Immature natural killer cell (primary cell): ENCODE measurements around the gene CSRNP3. TPM values are rescaled to one million over a fixed set of nuclear protein-coding genes. Genes with fewer than 3 reads are reported as not detected.
A peak's percentile ranks its signal among the peaks of the same experiment; 100 is the strongest.
"Not testable (repeated sequence)": the region's sequence is repeated elsewhere in the genome, so short reads cannot be mapped to it uniquely, and the experiment has no call there.

Experiments
- DNase-seq, 3 donors: peaks; one replicate each; pipeline ENCODE4 v3.0.0; 2022; ENCODE audit warnings: mixed read lengths in 1 of 3
- H3K27ac Mint-ChIP-seq, 6 donors: one replicate each; pipeline ENCODE4 v1.8.0; 2020; ENCODE audit warnings: mixed read lengths in 6 of 6, mild to moderate bottlenecking in 5 of 6, inconsistent platforms in 4 of 6, moderate library complexity in 3 of 6
- H3K27me3 Mint-ChIP-seq, 3 donors: one replicate each; pipeline ENCODE4 v1.8.0; 2020 to 2021; ENCODE audit warnings: low read depth in 3 of 3, mild to moderate bottlenecking in 3 of 3, mixed read lengths in 3 of 3, moderate library complexity in 3 of 3, inconsistent platforms in 1 of 3
- H3K36me3 Mint-ChIP-seq, 3 donors: one replicate each; pipeline ENCODE4 v1.8.0; 2020; ENCODE audit warnings: mixed read lengths in 3 of 3, inconsistent platforms in 2 of 3, mild to moderate bottlenecking in 2 of 3
- H3K4me1 Mint-ChIP-seq, 2 donors: one replicate each; pipeline ENCODE4 v1.8.0; 2020; ENCODE audit warnings: inconsistent platforms in 2 of 2, mild to moderate bottlenecking in 2 of 2, mixed read lengths in 2 of 2, moderate library complexity in 1 of 2
- H3K4me3 Mint-ChIP-seq, 5 donors: one replicate each; pipeline ENCODE4 v1.8.0; 2020; ENCODE audit warnings: mild to moderate bottlenecking in 5 of 5, mixed read lengths in 5 of 5, inconsistent platforms in 3 of 5, moderate library complexity in 3 of 5
- H3K9me3 Mint-ChIP-seq, 6 donors: one replicate each; pipeline ENCODE4 v1.8.0; 2020; ENCODE audit warnings: mild to moderate bottlenecking in 6 of 6, mixed read lengths in 6 of 6, inconsistent platforms in 4 of 6, moderate library complexity in 3 of 6
- polyA plus RNA-seq, 3 donors: library from polyadenylated mRNA; unstranded; fragments of 300-500 nt; fragmentation: Illumina TruSeq; gene quantifications; one replicate each; pipeline ENCODE4 v1.2.3, GENCODE V29; 2021

CSRNP3 gene
- polyA plus RNA-seq, 3 donors from 2014 or later, result not detected

DNA sequence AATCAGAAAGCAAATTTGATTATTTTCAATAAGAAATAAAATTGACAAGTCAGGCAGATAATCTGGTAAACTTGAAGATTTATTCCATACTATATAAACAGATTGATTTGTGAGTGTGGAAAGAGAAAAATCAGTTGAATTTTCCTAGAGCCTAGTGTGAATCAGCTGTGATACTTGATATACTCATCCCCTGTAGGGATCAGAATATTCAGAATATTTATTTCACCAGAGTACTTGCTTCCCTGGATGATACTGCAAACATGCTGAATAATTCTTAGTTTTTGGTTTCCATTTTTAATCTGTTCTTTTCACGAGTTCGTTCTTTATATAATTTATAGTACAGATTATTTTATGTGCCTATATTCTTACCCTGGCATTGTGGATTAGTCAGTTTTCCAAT is 181.7 kb downstream of the CSRNP3 start:
- H3K27me3 Mint-ChIP-seq, result peaks cover 0 to 5% (median 2%) of the 10 kb centered on the region in 3 donors
- H3K4me1 Mint-ChIP-seq, result no peaks in the 10 kb centered on the region
- H3K36me3 Mint-ChIP-seq, result no peaks in the 10 kb centered on the region
- no peaks in the 10 kb centered on the region for H3K9me3 Mint-ChIP-seq
- no peak overlapping the region for H3K4me3 Mint-ChIP-seq
- H3K27ac Mint-ChIP-seq, result no peak overlapping the region
- no peak for DNase-seq

DNA sequence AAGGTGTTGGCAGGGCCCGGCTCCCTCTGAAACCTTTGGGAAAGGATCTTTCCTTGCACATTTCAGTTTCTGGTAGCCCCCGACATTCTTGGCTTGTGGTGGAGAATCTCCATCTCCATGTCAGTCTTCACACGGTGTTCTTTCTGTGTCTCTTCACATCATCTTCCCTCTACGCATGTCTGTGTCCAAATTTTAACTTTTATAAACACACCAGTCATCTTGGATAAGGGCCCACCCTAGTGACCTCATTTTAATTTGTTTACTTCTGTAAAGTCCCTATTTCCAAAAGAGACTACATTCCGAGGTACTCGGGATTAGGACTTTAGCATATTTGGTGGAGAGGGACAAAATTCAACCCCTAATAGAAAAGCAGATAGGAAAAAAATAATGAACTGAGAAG is 186.2 kb downstream of the CSRNP3 start:
- Mint-ChIP-seq H3K36me3 (no peaks in the 10 kb centered on the region), H3K4me1 (no peaks in the 10 kb centered on the region), H3K27me3 (peaks cover 1 to 13% (median 2%) of the 10 kb centered on the region in 3 donors), H3K4me3 (no peak overlapping the region), H3K27ac (no peak overlapping the region), H3K9me3 (no peaks in the 10 kb centered on the region)
- no peak for DNase-seq

DNA sequence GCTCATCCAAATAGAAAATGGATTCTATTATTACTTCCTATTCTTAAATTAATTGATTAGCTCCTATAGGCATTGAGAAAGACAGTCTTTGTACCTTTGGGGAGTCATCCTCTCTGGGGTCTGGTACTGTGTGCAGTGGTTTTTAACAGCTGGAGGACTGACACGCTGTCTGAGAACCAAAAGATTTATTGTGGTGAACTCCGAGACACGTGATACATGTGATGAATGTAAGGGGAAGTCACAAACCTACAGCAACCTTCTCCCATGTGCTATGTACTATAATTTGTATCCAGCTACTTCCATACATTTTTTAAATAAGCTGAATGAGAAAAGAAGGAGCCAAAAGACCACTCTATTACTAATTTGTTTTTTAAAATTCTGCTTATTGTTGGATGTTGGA is 190.9 kb downstream of the CSRNP3 start:
- H3K4me3 Mint-ChIP-seq, result no peak overlapping the region
- H3K36me3 Mint-ChIP-seq, result no peaks in the 10 kb centered on the region
- no peaks in the 10 kb centered on the region for H3K4me1 Mint-ChIP-seq

DNA sequence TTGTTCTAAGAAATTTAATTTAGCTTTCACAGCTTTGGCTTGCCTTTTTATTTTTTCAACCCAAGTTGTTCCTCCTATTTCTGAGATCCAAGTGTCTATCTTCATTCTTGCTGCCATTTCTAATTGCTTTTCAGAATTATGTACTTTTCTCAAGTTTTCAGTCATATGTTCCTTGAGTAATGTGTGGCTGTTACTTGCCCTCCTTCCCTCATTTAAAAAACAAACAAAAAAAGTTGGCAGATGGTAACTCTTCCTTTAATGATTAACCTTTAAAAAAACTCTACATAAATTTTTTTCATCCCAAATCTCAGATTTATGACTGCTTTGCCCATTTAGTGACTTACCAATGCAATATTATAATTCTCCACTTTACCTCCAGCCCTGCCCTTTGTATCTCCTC is 193.2 kb downstream of the CSRNP3 start:
- H3K4me1 Mint-ChIP-seq, result no peaks in the 10 kb centered on the region
- H3K9me3 Mint-ChIP-seq, result peaks cover 0 to 2% (median 0%) of the 10 kb centered on the region in 6 donors
- no peak for DNase-seq
- no peaks in the 10 kb centered on the region for H3K36me3 Mint-ChIP-seq
- H3K4me3 Mint-ChIP-seq, result no peak overlapping the region
- no peak overlapping the region for H3K27ac Mint-ChIP-seq
- H3K27me3 Mint-ChIP-seq, result peaks cover 0 to 4% (median 3%) of the 10 kb centered on the region in 3 donors

More for the DNA sequence above, 190.9 kb downstream of the CSRNP3 start:
- Mint-ChIP-seq H3K27me3 (peaks cover 0 to 11% (median 1%) of the 10 kb centered on the region in 3 donors), H3K27ac (no peak overlapping the region), H3K9me3 (no peaks in the 10 kb centered on the region)
- DNase-seq, result no peak

DNA sequence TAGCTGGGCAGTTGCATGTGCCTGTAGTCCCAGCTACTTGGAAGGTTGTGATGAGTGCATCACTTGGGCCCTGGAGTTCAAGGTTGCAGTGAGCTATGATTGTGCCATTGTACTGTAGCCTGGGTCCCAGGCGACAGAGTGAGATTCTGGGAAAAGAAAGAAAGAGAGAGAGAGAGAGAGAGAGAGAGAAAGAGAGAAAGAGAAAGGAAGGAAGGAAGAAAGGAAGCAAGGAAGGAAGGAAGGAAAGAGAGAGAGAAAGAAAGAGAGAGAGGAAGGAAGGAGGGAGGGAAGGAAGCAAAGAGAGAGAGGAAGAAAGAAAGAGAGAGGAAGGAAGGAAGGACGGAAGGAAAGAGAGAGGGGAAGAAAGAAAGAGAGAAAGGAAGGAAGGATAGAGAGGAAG is 196.1 kb downstream of the CSRNP3 start:
- Mint-ChIP-seq H3K9me3 (peaks cover 0 to 2% (median 0%) of the 10 kb centered on the region in 6 donors), H3K4me3 (no peak overlapping the region)

DNA sequence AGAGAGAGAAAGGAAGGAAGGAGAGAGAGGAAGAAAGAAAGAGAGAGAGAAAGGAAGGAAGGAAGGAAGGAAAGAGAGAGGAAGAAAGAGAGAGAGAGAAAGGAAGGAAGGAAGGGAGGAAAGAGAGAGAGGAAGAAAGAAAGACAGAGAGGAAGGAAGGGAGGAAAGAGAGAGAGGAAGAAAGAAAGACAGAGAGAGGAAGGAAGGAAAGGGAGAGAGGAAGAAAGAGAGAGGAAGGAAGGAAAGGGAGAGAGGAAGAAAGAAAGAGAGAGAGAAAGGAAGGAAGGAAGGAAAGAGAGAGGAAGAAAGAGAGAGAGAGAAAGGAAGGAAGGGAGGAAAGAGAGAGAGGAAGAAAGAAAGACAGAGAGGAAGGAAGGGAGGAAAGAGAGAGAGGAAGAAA is 196.6 kb downstream of the CSRNP3 start:
- H3K27ac Mint-ChIP-seq, result peak overlapping the region in 1 of 6 donors; percentile 29
- not testable (repeated sequence) for H3K4me3 Mint-ChIP-seq, H3K4me1 Mint-ChIP-seq, H3K9me3 Mint-ChIP-seq, DNase-seq, H3K36me3 Mint-ChIP-seq, H3K27me3 Mint-ChIP-seq

More for the DNA sequence above, 196.1 kb downstream of the CSRNP3 start:
- H3K36me3 Mint-ChIP-seq, result no peaks in the 10 kb centered on the region
- peaks cover 0 to 2% (median 0%) of the 10 kb centered on the region in 3 donors for H3K27me3 Mint-ChIP-seq
- H3K4me1 Mint-ChIP-seq, result no peaks in the 10 kb centered on the region
- DNase-seq, result no peak
- H3K27ac Mint-ChIP-seq, result peak overlapping the region in 1 of 6 donors; percentile 29

DNA sequence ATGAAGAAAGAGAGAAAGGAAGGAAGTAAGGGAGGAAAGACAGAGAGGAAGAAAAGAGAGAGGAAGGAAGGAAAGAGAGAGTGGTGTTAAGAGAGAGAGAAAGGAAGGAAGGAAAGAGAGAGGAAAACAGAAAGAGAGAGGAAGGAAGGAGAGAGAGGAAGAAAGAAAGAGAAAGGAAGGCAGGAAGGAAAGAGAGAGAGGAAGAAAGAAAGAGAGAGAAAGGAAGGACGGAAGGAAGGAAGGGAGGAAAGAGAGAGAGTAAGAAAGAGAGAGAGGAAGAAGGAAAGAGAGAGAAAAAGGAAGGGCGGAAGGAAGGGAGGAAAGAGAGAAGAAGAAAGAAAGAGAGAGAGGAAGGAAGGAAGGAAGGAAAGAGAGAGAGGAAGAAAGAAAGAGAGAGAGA is 197.1 kb downstream of the CSRNP3 start:
- Mint-ChIP-seq H3K27me3 (peaks cover 0 to 4% (median 0%) of the 10 kb centered on the region in 3 donors), H3K36me3 (no peaks in the 10 kb centered on the region), H3K4me1 (no peaks in the 10 kb centered on the region), H3K9me3 (peaks cover 0 to 2% (median 0%) of the 10 kb centered on the region in 6 donors), H3K4me3 (no peak overlapping the region), H3K27ac (peak overlapping the region in 1 of 6 donors; percentile 37)
- DNase-seq, result no peak

DNA sequence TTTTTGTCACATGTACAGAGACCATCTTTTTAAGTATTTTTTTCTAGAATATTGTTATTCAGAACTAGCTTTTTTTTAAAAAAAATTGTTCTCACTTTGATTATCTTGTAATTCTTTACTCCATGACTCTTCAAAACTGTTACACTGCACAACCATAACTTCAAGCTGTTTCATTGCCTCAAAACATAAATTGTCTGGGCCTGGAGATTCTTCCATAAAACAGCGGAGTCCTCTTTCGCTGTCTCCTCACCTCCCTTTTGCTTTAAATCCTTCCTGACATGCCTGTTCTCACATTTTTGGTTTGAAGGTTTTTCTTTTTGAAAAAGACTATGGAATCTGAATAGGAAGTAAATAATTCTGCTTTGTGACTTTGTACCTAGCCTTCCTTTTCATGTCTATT is 197.9 kb downstream of the CSRNP3 start:
- DNase-seq, result no peak
- Mint-ChIP-seq H3K27ac (no peak overlapping the region), H3K4me3 (no peak overlapping the region), H3K36me3 (no peaks in the 10 kb centered on the region), H3K9me3 (peaks cover 0 to 2% (median 0%) of the 10 kb centered on the region in 6 donors), H3K4me1 (no peaks in the 10 kb centered on the region), H3K27me3 (peaks cover 0 to 5% (median 4%) of the 10 kb centered on the region in 3 donors)

DNA sequence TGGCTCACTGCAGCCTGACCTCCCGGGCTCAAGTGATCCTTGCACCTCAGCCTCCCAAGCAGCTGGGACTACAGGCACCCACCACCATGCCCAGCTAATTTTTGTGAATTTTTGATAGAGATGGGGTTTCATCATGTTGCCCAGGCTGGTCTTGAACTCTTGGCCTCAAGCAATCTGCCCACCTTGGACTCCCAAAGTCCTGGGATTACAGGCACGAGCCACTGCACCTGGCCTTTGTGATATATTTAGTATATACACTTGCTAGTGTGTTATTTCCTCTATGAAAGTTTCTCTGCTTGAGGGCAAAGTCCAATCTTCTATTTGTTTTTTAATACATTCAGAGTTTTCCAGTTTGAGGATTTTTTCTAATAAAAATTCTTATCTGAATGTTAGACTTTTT is 205.3 kb downstream of the CSRNP3 start:
- Mint-ChIP-seq H3K27ac (no peak overlapping the region), H3K27me3 (peaks cover 2 to 11% (median 4%) of the 10 kb centered on the region in 3 donors), H3K36me3 (no peaks in the 10 kb centered on the region), H3K4me3 (no peak overlapping the region), H3K4me1 (no peaks in the 10 kb centered on the region), H3K9me3 (no peaks in the 10 kb centered on the region)
- no peak for DNase-seq

DNA sequence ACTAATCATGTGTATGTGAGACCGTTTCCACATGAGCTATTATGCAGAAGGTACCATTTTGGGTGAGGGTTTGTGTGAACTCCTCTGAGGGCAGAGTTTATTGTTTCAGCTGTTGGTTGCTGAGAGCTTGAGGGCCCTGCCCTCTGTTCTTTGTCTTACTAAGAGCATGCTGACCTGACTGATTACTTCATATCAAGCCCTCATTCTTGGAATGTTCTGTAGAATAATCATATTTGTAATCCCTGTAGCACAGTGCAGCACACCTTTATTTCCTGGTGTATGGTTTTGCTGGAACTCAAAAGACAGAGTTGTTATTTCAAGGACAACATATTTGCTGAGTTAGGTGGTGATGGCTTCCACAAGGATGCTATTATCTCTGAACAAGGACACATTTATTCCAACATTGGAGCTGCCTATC is 206.1 kb downstream of the CSRNP3 start:
- no peak for DNase-seq
- Mint-ChIP-seq H3K9me3 (no peaks in the 10 kb centered on the region), H3K4me3 (no peak overlapping the region), H3K27me3 (peaks cover 2 to 11% (median 4%) of the 10 kb centered on the region in 3 donors), H3K36me3 (no peaks in the 10 kb centered on the region), H3K4me1 (no peaks in the 10 kb centered on the region), H3K27ac (no peak overlapping the region)

DNA sequence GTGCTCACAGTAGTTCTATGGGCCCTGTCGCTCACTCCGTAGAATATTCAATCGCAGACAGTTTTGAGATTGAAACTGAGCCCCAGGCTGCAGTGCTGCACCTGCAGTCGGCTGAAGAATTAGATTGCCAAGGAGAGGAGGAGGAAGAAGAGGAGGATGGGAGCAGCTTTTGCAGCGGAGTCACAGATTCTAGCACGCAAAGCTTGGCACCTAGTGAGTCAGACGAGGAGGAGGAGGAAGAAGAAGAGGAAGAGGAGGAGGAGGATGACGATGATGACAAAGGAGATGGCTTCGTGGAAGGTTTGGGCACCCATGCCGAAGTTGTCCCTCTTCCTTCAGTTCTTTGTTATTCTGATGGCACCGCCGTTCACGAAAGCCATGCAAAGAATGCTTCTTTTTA is 209.4 kb downstream of the CSRNP3 start:
- Mint-ChIP-seq H3K36me3 (no peaks in the 10 kb centered on the region), H3K27ac (no peak overlapping the region), H3K4me1 (no peaks in the 10 kb centered on the region), H3K27me3 (peaks cover 0 to 9% (median 1%) of the 10 kb centered on the region in 3 donors), H3K4me3 (no peak overlapping the region), H3K9me3 (no peaks in the 10 kb centered on the region)
- DNase-seq, result no peak

DNA sequence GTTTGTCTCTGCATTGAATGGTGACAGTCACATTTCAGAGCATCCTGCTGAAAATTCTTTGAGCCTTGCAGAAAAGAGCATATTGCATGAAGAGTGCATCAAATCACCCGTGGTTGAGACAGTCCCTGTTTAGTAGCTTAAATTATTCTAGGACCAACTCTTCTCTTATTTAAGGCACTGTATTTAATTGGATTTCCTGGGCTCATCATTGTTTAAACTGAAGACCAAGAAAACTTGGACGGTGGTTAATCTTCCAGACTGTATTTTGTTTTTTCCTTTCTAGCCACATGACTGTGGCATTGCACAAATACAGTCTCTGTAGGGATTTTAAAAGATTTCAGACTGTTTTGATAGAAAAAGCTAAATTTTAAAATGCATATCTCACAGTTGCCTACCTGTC is 210.1 kb downstream of the CSRNP3 start:
- no peak for DNase-seq
- no peak overlapping the region for H3K4me3 Mint-ChIP-seq
- no peak overlapping the region for H3K27ac Mint-ChIP-seq
- H3K9me3 Mint-ChIP-seq, result no peaks in the 10 kb centered on the region
- no peaks in the 10 kb centered on the region for H3K36me3 Mint-ChIP-seq
- H3K4me1 Mint-ChIP-seq, result no peaks in the 10 kb centered on the region
- peaks cover 0 to 9% (median 1%) of the 10 kb centered on the region in 3 donors for H3K27me3 Mint-ChIP-seq

DNA sequence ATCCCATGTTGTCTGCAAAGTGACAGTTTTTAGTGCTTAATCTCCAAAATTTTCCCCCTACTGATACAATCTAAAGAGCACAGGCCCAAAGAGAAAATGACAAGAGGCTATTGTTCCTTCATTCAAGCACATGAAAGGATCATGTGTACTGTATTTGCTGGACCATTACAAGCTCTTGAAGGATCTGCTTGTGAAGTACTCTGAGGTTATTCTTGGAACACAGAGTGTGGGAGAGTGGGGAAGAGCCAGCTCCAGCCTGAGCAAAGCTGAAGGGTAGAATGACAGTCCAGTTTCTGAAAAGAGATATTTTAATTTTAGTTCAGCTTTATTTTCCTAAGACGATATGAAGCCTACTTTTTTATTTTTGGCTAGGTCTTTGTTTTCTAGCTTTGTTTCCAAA is 212.3 kb downstream of the CSRNP3 start:
- no peaks in the 10 kb centered on the region for H3K4me1 Mint-ChIP-seq
- H3K4me3 Mint-ChIP-seq, result no peak overlapping the region
- H3K9me3 Mint-ChIP-seq, result no peaks in the 10 kb centered on the region
- H3K27ac Mint-ChIP-seq, result no peak overlapping the region
- H3K36me3 Mint-ChIP-seq, result no peaks in the 10 kb centered on the region
- DNase-seq, result no peak
- peaks cover 0 to 15% (median 0%) of the 10 kb centered on the region in 3 donors for H3K27me3 Mint-ChIP-seq

DNA sequence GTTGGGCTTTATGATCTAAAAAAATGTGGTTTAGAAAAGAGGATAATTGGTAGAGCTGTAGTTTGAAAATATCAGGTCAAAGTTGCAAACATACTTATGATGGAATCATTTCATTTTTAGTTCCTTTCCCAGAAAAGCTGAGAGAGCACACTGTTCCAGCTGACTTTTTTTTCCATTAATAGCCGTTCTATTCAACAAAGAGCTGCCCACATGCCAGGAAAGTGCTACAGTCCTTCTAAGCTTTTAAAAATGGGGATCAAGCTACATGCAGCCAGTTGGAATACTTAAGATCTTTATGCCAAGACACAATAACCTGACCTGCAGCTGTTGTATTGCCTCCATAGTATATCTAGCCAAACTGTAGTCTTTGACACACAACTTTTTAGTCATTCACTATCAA is 213.0 kb downstream of the CSRNP3 start:
- DNase-seq, result no peak
- H3K36me3 Mint-ChIP-seq, result no peaks in the 10 kb centered on the region
- no peak overlapping the region for H3K27ac Mint-ChIP-seq
- H3K27me3 Mint-ChIP-seq, result peaks cover 0 to 11% (median 2%) of the 10 kb centered on the region in 3 donors
- no peaks in the 10 kb centered on the region for H3K4me1 Mint-ChIP-seq
- no peaks in the 10 kb centered on the region for H3K9me3 Mint-ChIP-seq
- no peak overlapping the region for H3K4me3 Mint-ChIP-seq

DNA sequence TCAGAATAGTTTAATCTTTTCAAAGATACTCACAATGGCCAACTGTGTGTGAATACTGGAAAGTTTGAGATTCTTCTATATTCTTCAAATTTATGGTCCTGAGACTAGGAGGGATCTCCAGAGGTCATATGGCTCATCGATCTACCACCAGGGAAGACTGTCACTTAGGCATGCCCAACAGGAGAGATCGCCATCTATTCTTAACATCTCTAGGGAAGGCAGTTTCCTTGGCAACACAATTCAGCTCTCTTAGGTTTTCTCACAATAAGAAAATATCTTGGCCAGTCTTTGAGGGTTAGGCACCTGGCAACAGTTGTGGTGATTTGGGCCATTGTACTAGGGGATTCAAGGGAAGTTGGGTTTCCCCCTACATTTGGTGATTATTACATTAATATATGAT is 217.3 kb downstream of the CSRNP3 start:
- Mint-ChIP-seq H3K27me3 (peaks cover 0 to 8% (median 2%) of the 10 kb centered on the region in 3 donors), H3K27ac (no peak overlapping the region), H3K4me1 (no peaks in the 10 kb centered on the region), H3K4me3 (no peak overlapping the region), H3K36me3 (no peaks in the 10 kb centered on the region), H3K9me3 (no peaks in the 10 kb centered on the region)
- no peak for DNase-seq
